GM19463 (cell line): Measurements from ENCODE around the gene TRIP10.
A peak's percentile ranks its signal among the peaks of the same experiment; 100 is the strongest.
"Not testable (repeated sequence)": the region's sequence is repeated elsewhere in the genome, so short reads cannot be mapped to it uniquely, and the experiment has no call there.

ENCODE experiments used
- ATAC-seq: cut with Tn5 transposase; IDR thresholded peaks from one replicate; pipeline ENCODE4 v1.9.1; 2021; ENCODE audit warnings: mild to moderate bottlenecking, moderate library complexity; ENCODE audit not compliant: unreplicated experiment

Gene TRIP10

DNA sequence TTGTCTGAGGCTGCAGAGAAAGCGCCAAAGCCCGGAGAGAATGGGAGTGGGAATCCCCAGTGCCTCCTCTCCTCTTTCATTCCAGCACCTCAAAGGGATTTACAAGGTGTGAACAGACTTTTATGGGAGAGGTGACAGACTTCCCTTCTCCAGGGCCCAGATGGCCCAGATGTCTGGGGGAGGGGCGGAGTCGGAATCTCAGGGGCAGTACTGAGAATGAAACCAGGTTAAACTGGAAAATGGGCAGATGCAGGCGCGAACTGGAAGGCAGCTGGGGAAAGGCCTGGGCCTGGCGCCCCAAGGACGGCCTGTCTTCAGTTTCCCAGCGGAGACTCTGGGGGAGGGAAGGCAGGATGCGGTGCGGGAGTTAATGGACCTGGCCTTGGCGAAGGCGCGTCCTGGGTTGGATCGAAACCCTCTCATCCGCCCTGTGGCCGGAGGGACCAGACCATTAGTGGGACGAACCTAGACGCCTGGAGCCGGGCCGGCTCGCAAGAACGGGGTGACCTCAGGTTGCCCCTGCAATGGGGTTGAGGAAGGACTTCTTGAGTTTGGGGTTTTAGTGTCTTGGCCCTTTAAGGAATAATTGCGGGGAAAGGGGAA, 592 bp upstream of the TRIP10 start:
- ATAC-seq: no peak

- ATAC-seq: no peak
Measured at GRCh38 chr19:6739883-6740588, 556 bp downstream of the TRIP10 start.

DNA sequence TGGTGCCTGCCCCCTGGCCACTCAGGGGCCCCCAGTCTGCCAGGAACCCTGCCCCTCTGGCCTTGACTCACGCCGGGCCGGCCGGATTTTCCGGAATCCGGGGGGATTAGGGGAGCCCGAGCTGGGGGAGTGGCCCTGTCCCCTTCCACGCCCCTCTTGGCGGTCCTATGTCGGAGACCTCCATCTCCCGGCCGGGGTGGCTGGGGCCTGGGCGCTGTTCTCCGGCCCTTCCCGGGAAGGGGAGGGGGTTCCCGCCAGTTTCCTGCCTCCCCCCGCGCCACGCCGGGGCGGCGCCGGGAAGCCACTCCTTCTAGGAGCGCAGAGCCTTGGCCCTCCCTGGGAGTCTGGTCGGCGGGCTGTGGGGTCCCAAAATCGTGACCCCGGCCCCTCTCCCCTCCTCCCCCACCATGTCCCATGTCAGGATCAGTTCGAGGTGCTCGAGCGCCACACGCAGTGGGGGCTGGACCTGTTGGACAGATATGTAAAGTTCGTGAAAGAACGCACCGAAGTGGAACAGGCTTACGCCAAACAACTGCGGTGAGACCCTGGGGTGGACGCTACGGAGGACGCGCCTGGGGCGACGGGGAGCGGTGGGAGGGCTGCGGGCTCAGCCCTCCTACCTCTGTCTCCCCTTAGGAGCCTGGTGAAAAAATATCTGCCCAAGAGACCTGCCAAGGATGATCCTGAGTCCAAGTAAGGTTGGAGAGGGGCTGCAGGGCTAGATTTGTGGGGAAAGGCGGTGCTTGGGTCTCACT, 1.3 kb downstream of the TRIP10 start:
- ATAC-seq: no peak

DNA sequence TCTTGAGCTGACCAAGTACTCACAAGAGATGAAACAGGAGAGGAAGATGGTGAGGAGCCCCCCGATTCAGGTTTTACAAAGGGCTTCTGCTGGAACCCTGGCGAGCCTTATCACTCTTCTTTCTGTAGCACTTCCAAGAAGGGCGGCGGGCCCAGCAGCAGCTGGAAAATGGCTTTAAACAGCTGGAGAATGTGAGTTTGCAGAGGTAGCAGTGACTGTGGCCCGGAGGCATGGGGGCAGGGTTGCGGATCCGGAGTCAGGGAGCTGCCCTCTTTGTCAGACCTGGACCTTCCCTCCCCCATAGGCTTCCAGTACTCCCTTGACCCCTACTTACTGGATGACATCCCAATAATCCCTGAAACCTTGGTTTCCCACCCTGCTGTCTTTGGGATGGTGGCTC, 3.6 kb downstream of the TRIP10 start:
- ATAC-seq: no peak

DNA sequence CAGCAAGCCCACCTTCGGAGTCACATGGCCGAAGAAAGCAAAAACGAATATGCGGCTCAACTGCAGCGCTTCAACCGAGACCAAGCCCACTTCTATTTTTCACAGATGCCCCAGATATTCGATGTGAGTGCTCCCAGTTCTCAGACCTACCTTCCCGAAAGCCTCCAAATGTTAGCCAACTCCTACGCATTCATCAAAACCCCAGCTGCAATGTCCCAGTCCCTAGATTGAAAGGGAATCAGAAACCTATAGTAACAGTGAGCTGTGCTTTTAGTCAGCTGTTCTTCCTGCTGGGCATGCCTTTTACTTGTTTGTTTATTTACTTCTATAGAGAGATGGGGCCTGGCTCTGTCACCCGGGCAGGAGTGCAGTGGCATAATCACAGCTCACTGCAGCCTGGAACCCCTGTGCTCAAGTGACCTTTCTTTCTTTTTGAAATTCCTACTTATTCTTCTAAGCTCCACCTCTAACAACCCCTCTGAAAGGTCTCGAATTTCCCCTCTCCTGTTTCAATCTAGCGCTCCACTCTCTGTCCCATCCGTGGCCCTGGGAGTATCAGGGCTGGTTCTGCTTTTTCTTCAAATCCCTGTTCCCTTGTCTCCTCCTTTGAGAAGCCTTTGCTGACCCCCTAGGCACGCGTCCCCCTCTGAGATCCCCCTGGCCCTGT, 4.4 kb downstream of the TRIP10 start:
- no peak for ATAC-seq

GRCh38 chr19:6744381-6745301, 5.2 kb downstream of the TRIP10 start:
- ATAC-seq: no peak

DNA sequence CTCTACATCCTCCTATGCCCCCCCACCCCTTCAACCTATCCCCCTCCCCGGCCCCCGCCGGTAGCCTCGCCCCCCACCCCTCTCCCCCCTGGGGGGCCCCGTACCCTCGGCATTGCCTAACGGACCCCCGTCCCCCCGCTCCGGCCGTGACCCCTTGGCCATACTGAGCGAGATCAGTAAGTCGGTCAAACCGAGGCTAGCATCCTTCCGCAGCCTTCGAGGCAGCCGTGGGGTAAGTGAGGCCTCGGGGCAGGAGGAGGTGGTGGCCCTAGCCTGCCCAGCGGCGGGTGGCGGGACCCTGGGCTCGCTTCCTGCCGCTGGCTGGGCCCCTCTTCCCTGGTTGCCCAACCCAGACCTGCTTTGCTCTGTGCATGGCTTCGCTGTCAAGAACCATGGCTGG, 6.5 kb downstream of the TRIP10 start:
- ATAC-seq: no peak

DNA sequence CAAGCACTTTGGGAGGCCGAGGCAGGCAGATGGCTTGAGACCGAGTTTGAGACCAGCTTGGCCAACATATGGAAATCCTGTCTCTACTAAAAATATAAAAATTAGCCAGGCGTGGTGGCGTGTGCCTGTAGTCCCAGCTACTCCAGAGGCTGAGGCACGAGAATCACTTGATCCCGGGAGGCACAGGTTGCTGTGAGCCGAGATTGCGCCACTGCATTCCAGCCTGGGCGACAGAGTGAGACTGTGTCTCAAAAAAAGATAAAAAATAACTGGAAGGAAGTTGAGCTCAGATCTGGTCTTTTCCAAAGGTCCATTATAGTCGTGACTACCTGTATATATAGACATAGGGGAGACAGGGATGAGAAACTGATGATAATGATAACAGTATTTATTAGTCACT, 9.1 kb downstream of the TRIP10 start:
- not testable (repeated sequence) for ATAC-seq

- ATAC-seq: no peak
Measured at GRCh38 chr19:6750062-6750461, 10.6 kb downstream of the TRIP10 start.

DNA sequence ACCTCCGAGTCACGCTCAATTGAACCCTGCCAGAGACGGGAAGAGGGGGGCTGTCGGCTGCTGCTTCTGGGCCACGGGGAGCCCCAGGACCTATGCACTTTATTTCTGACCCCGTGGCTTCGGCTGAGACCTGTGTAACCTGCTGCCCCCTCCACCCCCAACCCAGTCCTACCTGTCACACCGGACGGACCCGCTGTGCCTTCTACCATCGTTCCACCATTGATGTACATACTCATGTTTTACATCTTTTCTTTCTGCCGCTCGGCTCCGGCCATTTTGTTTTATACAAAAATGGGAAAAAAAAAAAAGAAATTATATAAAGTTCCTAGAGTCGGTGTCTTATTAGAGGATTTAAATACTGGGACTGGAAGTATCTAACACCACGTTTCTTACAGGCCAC, 11.7 kb downstream of the TRIP10 start:
- ATAC-seq: no peak

GRCh38 chr19:6752256-6753177, 13.0 kb downstream of the TRIP10 start:
- no peak for ATAC-seq

DNA sequence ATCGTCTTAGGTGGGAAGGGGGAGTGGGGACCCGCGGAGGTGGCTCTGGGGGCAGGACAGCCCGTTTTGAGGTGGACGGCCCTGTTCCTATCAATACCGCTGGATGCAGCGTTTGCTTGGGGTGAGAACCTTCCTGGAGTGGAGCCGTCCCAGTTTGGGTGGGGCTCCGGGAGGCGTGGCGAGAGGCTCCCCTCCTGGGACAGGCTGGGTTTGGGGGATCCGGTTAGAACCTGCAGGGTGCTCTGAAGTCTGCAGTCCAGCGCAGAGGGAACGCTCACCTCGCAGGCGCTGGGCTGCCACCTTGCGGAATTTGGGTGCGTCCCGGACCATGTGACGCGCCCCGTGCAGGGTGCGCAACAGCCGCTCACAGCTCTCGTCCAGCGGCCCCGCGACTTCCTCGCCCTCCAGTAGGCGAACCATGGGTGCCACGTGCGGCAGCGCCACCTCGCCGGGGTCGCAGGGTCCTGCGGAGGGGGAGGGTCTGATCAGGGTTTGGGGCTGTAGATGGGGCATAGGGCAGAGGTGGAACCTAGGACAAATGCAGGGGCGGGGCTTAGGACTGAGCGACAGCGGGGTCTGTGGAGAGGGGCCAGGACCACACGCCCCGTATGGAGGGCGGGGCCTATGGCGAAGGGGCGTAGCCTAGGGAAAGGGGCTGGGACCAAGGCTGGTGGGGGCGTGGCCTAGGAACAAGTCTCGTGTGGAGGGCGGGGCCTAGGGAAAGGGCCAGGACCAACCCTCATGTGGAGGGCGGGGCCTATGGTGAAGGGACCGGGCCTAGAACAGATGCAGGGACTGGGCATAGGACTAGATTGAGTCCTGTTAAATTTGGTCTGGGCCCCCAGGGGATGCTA, 13.9 kb downstream of the TRIP10 start:
- peak; percentile 87 for ATAC-seq

DNA sequence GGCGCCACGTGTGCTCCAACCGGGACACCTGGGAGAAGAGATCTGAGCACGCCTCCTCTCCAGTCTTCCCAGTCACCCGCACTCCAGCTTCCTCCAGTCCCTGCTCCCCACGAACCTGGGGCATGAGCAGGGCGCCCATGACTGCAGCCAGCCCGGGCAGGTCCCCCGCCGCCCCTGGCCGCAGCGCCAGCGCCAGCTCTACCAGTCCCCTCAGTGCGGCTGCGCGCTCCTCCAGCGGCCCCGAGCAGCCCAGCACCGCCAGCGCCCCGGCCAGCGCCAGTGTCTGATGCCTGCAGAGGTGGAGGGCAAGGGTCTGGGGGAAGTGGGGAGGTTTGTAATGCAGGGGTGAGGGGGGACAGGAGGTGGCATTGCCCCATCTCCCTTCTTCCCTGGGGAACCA, 14.7 kb downstream of the TRIP10 start:
- ATAC-seq: no peak

GRCh38 chr19:6754653-6755463, 15.4 kb downstream of the TRIP10 start:
- no peak for ATAC-seq

GRCh38 chr19:6760606-6761005, 21.1 kb downstream of the TRIP10 start:
- no peak for ATAC-seq

DNA sequence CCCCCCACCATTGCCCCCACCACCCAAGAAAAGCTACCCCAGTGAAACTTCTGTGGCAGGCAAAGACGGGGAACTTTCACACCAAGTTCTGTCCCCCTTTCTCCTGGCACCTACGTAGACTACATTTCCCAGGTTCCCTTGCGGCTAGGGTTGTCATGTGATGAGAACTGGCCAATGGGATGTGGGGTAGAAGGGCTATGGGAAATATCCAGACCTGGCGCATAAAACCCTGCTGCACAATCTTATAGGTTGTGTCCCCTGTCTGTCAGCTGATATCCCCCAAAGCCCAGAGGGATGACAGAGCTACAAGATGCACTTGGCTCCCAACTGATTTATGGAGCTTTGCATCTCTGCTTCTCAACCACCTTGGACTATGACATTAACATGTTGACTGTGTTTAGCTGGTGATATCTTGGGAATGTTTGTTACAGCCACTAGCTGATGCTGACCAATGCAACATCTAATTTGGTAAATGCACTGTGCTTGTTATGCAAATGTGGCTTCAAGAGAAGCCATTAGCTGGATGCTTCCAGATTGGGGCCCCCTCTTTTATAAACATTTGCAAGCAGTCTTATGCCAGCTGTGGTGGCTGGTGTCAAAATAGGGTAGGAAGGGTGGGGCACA, 21.7 kb downstream of the TRIP10 start:
- ATAC-seq: no peak

- not testable (repeated sequence) for ATAC-seq
Measured at GRCh38 chr19:6762253-6762797, 22.8 kb downstream of the TRIP10 start.
